OCI-LY3 (cell line): ENCODE results near the gene ELF2.

Experiments
- CTCF ChIP-seq: fragments of 200-600, 300-600 bp; sonication (generic); IDR thresholded peaks from 2 replicates; pipeline ENCODE4 v1.5.1; 2014; ENCODE audit warnings: antibody characterized with exemption, low read length, low read depth
- EZH2phosphoT487 ChIP-seq: fragments of 200-600 bp; shearing (Covaris generic); IDR thresholded peaks from 2 replicates; pipeline ENCODE4 v1.6.1; 2018; ENCODE audit warnings: antibody characterized with exemption, mixed run types, low read depth

- no peak for TF ChIP-seq CTCF
- no peak for TF ChIP-seq EZH2phosphoT487
These were observed 158.5 kb downstream of the ELF2 start for GRCh38 chr4:139018501-139018900.
